GM19395 (cell line): ENCODE results near the gene SCYGR8.
"Not testable (repeated sequence)": the region's sequence is repeated elsewhere in the genome, so short reads cannot be mapped to it uniquely, and the experiment has no call there.

Source experiments
- ATAC-seq: cut with Tn5 transposase; IDR thresholded peaks from one replicate; pipeline ENCODE4 v1.9.1; 2021; ENCODE audit warnings: mild to moderate bottlenecking, moderate library complexity; ENCODE audit not compliant: unreplicated experiment

Gene SCYGR8

DNA sequence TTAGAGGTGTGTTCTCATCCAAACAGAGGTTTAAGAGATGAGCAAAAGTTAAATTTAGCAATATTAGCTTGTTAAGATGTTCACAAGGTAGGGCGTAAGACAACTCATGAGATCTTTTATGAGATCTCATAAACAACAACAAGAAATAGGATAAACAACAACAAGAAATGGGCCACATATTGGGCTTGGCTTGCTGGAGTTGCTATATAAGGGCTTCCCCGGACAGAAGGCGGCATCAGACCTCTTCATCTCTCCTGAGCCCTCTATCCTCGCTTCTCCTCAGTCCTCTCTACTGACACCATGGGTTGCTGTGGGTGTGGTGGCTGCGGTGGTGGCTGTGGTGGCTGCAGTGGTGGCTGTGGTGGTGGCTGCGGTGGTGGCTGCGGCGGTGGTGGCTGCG, at the start of gene SCYGR8:
Gene SCYGR8, plus strand, starts transcription at position 301 of the 400 bp plus-strand sequence. Its CDS starts 0 bp downstream, at position 301.
- ATAC-seq, result no peak

- no peak for ATAC-seq
These were observed 48.6 kb upstream of the SCYGR8 start for GRCh38 chr2:227696990-227697679.

DNA sequence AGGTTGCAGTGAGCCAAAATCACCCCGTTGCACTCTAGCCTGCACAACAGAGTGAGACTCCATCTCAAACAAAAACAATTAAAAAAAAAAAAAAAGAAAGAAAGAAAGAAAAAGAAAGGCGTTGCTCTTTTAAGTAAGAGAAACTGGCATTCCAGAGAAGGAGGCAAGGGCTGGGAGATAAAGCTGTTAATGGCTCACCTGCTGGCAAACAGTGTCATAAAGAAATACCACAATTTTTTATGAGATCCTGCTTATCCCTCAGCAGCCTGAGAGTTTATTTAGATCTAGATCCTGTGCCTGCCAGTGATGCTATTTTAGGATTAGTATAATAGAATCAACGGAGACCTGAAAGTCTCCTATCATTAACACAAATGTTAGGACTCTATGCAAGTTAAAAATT, 44.1 kb upstream of the SCYGR8 start:
- ATAC-seq, result no peak

DNA sequence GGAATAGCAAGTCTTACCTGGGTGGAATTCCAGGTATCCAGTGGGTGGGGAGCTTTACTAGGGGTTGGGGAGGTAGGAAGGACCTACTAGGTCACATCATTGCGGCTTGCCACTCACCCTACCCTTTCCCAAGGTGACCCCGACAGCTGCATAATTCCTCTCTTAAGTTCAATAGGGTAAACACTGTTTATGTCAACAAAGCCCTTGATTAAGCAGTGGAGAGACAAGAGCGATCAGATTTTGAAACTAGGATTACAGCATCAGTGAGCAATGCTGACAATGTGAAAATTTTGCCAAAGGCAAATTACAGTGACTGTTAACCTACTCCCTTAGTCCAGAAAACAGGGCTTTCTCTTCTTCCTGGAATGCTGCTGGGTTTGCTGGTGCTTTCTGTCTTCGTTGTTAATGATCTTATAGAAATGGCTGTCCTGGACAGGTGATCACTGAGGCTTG, 42.4 kb upstream of the SCYGR8 start:
- ATAC-seq, result no peak

DNA sequence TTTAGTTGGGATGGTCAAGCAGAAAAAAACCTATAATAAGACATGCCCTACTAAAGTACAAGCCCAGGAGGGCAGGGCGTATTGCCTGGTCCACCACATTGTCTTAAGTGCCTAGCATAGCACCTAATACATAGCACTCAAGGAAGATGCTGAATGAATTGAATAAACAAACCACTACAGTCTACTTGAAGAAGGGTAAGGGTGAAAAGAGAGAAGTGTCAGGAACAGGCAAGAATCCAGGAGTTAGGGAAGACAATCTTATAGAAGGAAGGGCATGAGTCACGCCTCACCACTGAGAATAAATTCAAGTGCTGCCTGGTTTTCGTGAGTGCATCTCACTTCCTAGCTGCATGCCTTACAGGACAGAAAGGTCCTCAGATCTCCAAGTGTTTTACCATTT, 41.7 kb upstream of the SCYGR8 start:
- no peak for ATAC-seq

DNA sequence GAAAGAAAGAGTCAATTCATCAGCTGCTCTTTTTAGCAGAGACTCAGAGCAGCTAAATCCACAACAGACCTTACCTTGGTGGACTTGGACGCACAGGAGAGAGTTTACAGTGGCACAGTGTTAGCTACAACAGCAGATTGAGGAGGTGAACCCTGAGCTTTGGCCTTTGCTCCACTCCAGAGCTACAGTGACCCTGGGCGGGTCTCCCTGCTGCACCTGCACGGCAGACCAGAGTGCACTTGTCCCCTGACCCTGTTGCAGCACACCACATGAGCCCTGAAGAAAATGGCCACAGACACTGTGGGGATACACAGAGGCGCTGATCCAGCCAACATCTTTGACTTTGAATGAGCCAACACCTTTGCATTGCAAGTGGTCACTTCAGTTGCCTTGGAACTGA, 38.8 kb upstream of the SCYGR8 start:
- ATAC-seq, result no peak

DNA sequence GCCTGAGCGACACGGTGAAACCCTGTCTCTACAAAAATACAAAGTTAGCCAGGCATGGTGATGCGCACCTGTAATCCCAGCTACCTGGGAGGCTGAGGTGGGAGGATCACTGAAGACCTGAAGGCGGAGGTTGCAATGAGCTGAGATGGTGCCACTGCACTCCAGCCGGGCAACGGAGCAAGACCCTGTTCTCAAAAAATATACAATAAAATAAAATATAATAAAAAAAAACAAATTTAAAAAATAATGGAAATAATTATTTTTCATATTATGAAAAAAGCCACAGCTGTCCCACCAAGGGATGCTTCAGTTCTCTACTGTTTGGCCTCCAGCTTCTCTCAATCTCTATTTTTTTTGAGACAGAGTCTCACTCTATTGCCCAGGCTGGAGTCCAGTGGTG, 38.3 kb upstream of the SCYGR8 start:
- no peak for ATAC-seq

GRCh38 chr2:227710986-227711385, 34.7 kb upstream of the SCYGR8 start:
- no peak for ATAC-seq

- ATAC-seq, result no peak
These were observed 32.4 kb upstream of the SCYGR8 start for GRCh38 chr2:227713291-227713690.

GRCh38 chr2:227716501-227716900, 29.2 kb upstream of the SCYGR8 start:
- no peak for ATAC-seq

DNA sequence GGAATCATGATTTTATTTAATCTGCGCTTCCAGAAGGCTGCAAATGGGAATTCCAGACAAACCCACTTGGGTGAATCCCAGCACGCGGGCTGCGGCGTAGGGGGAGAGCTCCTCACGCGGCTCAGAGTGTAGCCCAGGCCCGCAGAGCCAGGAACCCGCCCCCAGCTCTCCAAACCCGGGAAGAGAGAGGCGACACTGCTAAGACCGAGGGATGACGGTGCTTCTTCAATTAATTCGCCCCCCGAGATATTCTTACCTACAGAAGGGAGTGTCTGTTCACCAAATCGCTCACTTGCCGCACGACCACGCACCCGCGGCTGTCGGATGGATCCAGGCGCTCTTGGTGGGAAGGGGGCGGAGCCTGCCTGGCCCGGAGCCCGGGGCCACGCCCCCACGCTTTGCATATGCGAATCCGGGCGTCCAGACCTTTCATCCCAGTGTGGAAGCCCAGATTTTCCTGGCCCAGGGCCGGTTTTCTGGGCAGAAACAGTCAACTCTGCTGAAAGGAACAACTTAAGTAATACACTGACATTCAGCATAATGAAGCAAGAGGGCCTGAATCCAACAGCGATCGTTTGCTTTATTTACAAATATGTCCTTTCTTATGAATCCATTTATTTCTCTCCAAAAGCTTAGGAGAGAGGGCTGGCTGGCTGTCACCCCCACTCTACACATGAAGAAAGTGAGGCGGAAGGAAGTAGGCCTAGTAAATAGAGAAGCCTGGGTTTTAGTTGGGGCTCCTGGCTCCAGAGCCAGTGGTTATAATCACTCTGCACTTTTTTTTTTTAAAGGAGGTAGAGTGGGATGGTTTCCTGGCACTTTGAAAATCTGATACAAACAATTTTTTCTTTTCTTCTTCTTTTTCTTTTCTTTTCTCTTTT, 27.8 kb upstream of the SCYGR8 start, which contains the start of gene SLC19A3:
Gene SLC19A3, minus strand, starts transcription at position 342 of the 881 bp plus-strand sequence. CDS start 15,710 bp downstream, outside the sequence.
- no peak for ATAC-seq

DNA sequence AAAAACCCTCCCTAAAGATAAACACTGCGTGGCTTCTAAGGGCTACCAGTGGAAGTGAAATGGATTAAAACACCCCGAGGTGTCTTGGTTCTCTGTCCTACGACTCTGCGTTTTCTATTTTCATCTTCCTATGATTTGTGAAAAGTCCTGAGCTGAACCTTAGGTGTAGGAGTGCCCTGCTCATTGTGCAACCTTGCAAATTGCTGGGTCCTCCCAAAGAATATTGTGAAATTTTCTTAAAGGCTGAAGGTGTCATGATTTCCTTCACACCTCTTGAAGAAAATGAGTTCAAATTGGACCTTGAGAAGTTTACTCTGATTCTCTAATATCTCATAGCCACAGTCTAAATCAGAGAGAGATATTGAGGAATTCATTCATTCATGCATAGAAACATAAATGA, 26.1 kb upstream of the SCYGR8 start:
- ATAC-seq, result no peak

DNA sequence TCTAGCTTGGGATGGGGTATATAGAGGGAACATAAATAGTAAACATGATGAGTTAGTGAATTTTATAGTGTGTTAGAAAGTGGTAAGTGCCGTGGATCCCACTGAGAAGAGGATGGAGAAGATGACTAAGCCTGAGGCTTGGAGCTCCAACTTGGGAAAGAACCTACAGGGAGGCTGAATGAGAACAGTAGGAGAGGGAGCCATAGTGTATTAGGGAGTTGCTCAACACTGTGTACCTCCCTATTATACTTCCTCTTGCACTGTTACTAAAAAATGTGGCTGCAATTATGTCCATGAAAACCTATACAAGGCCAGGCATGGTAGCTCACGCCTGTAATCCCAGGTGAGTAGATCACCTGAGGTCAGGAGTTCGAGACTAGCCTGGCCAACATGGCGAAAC, 25.0 kb upstream of the SCYGR8 start:
- ATAC-seq, result no peak

DNA sequence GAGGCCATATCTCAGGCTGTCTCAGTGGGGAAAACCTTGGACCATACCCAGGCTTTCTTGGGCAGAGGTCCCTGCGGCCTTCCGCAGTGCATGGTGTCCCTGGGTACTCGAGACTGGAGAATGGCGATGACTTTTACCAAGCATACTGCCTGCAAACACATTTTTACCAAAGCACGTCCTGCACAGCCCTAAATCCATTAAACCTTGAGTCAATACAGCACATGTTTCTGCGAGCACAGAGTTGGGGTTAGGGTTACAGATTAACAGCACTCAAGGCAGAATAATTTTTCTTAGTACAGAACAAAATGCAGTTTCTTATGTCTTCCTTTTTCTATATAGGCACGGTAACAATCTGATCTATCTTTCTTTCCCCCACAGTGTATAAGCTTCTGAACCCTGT, 22.9 kb upstream of the SCYGR8 start:
- not testable (repeated sequence) for ATAC-seq

- ATAC-seq, result no peak
These were observed 21.2 kb upstream of the SCYGR8 start, which contains the start of gene SCYGR6 for GRCh38 chr2:227724394-227725039. Gene SCYGR6, minus strand, starts transcription at chr2:227724757. Its CDS starts 0 bp downstream, at chr2:227724757.

- no peak for ATAC-seq
These were observed 17.7 kb upstream of the SCYGR8 start, which contains the start of gene SCYGR7 for GRCh38 chr2:227728035-227728434. Gene SCYGR7, plus strand, starts transcription at chr2:227728335. Its CDS starts 0 bp downstream, at chr2:227728335.

- no peak for ATAC-seq
These were observed 6.3 kb upstream of the SCYGR8 start for GRCh38 chr2:227739351-227739750.

GRCh38 chr2:227740705-227741104, 5.0 kb upstream of the SCYGR8 start:
- ATAC-seq, result not testable (repeated sequence)

DNA sequence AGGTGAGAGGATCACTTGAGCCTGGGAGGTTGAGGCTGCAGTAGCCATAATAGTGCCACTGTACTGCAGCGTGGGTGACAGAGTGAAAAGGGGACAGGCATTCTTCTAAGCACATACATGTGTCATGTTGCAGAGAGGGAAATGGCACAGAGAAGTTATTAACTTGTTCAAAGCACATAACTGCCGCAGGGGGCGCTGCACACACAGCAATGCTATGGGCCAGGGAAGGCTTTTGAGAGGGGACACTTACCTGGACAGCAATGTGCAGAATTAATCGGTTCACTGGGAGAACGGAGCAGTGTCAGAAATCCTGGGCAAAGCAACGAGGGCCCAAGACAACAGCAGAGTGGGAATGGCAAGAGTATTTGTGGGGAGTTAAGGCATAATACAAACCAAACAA, 2.4 kb downstream of the SCYGR8 start:
- ATAC-seq, result no peak

DNA sequence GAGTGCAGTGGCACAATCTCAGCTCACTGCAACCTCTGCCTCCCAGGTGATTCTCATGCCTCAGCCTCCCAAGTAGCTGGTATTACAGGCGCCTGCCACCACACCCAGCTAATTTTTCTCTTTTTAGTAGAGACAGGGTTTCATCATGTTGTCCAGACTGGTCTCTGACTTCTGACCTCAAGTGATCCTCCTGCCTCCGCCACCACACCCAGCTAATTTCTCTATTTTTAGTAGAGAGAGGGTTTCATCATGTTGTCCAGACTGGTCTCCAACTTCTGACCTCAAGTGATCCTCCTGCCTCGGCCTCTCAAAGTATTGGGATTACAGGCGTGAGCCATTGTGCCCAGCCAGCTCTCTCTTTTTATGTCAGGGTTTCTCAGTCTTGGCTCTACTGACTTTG, 10.6 kb downstream of the SCYGR8 start:
- ATAC-seq, result not testable (repeated sequence)
